WTC11 (cell line): ENCODE data around the gene ARHGAP30. TPM values are rescaled to one million over a fixed set of nuclear protein-coding genes. Genes with fewer than 3 reads are reported as not detected.

Experiments
- ATF1 ChIP-seq: sonication (generic); formaldehyde crosslinking; IDR thresholded peaks from 2 replicates; pipeline ENCODE4 v1.8.1; 2023; ENCODE audit warnings: mild to moderate bottlenecking, moderate library complexity, missing genetic modification reagents
- CREB1 ChIP-seq: sonication (generic); formaldehyde crosslinking; IDR thresholded peaks from 2 replicates; pipeline ENCODE4 v1.8.0; 2023; ENCODE audit warnings: mild to moderate bottlenecking, missing genetic modification reagents
- CREM ChIP-seq: sonication (generic); formaldehyde crosslinking; IDR thresholded peaks from 2 replicates; pipeline ENCODE4 v1.8.1; 2022; ENCODE audit warnings: mild to moderate bottlenecking, missing genetic modification reagents, moderate library complexity
- EMX1 ChIP-seq: fragments of 250-450 bp; sonication (Bioruptor Pico); IDR thresholded peaks from 2 replicates; pipeline ENCODE4 v1.8.0; 2021; ENCODE audit warnings: mild to moderate bottlenecking
- FOXK1 ChIP-seq: sonication (generic); formaldehyde crosslinking; IDR thresholded peaks from 2 replicates; pipeline ENCODE4 v1.8.0; 2022; ENCODE audit warnings: mild to moderate bottlenecking, moderate library complexity, missing genetic modification reagents
- HMGA2 ChIP-seq: fragments of 250-450 bp; sonication (Bioruptor Pico); IDR thresholded peaks from 2 replicates; pipeline ENCODE4 v1.4.0; 2021; ENCODE audit warnings: mild to moderate bottlenecking, moderate library complexity
- NFE2L1 ChIP-seq: sonication (generic); formaldehyde crosslinking; IDR thresholded peaks from 2 replicates; pipeline ENCODE4 v1.8.1; 2023; ENCODE audit warnings: missing genetic modification reagents
- NR2C2 ChIP-seq: sonication (generic); formaldehyde crosslinking; IDR thresholded peaks from 2 replicates; pipeline ENCODE4 v1.8.0; 2022; ENCODE audit warnings: mild to moderate bottlenecking, missing genetic modification reagents
- NR3C1 ChIP-seq: sonication (generic); formaldehyde crosslinking; conservative IDR thresholded peaks from 2 replicates; pipeline ENCODE4 v1.8.1; 2023; ENCODE audit warnings: low read depth, mild to moderate bottlenecking, missing genetic modification reagents
- SMAD3 ChIP-seq: sonication (generic); formaldehyde crosslinking; IDR thresholded peaks from 2 replicates; pipeline ENCODE4 v1.8.0; 2022; ENCODE audit warnings: missing genetic modification reagents, mild to moderate bottlenecking, borderline replicate concordance
- TEAD1 ChIP-seq: sonication (generic); formaldehyde crosslinking; IDR thresholded peaks from 2 replicates; pipeline ENCODE4 v1.8.0; 2022; ENCODE audit warnings: mild to moderate bottlenecking, missing genetic modification reagents
- TEAD4 ChIP-seq: sonication (generic); formaldehyde crosslinking; IDR thresholded peaks from 2 replicates; pipeline ENCODE4 v1.8.0; 2022; ENCODE audit warnings: mild to moderate bottlenecking, missing genetic modification reagents
- TP53 ChIP-seq: sonication (generic); formaldehyde crosslinking; IDR thresholded peaks from 2 replicates; pipeline ENCODE4 v1.8.1; 2023; ENCODE audit warnings: mild to moderate bottlenecking, missing genetic modification reagents
- ZNF138 ChIP-seq: sonication (generic); formaldehyde crosslinking; conservative IDR thresholded peaks from 2 replicates; pipeline ENCODE4 v1.8.1; 2022; ENCODE audit warnings: mild to moderate bottlenecking, moderate library complexity, missing genetic modification reagents
- ZNF396 ChIP-seq: fragments of 250-450 bp; sonication (Bioruptor Pico); IDR thresholded peaks from 2 replicates; pipeline ENCODE4 v1.8.0; 2021; ENCODE audit warnings: mild to moderate bottlenecking, moderate library complexity, borderline replicate concordance
- ZNF423 ChIP-seq: fragments of 250-450 bp; sonication (Bioruptor Pico); IDR thresholded peaks from 2 replicates; pipeline ENCODE4 v2.1.2; 2022; ENCODE audit warnings: mild to moderate bottlenecking, moderate library complexity
- total RNA-seq: library from RNA; stranded (reverse); gene quantifications from 3 replicates; pipeline ENCODE4 v1.2.3, GENCODE V29; 2021
- TF ChIP-seq, protein P1 (sequence below): sonication (generic); formaldehyde crosslinking; IDR thresholded peaks from 2 replicates; pipeline ENCODE4 v1.8.1; 2023; ENCODE audit warnings: mild to moderate bottlenecking, moderate library complexity, missing genetic modification reagents
- TF ChIP-seq, protein P2 (sequence below): sonication (generic); formaldehyde crosslinking; conservative IDR thresholded peaks from 2 replicates; pipeline ENCODE4 v1.8.1; 2023; ENCODE audit warnings: mild to moderate bottlenecking, low read depth, missing genetic modification reagents, moderate library complexity
- TF ChIP-seq, protein P3 (sequence below): sonication (generic); formaldehyde crosslinking; IDR thresholded peaks from 2 replicates; pipeline ENCODE4 v1.8.1; 2023; ENCODE audit warnings: mild to moderate bottlenecking, missing genetic modification reagents, borderline replicate concordance
- TF ChIP-seq, protein P4 (sequence below): fragments of 250-450 bp; sonication (Bioruptor Pico); IDR thresholded peaks from 2 replicates; pipeline ENCODE4 v2.1.2; 2022; ENCODE audit warnings: mild to moderate bottlenecking, moderate library complexity
- TF ChIP-seq, protein P5 (sequence below): sonication (generic); formaldehyde crosslinking; IDR thresholded peaks from 2 replicates; pipeline ENCODE4 v1.8.1; 2022; ENCODE audit warnings: low read depth, missing genetic modification reagents, borderline replicate concordance
- TF ChIP-seq, protein P6 (sequence below): sonication (generic); formaldehyde crosslinking; IDR thresholded peaks from 2 replicates; pipeline ENCODE4 v1.8.0; 2022; ENCODE audit warnings: missing genetic modification reagents

Gene ARHGAP30
- total RNA-seq, 1 experiment from 2014 or later = 0.52 TPM

DNA sequence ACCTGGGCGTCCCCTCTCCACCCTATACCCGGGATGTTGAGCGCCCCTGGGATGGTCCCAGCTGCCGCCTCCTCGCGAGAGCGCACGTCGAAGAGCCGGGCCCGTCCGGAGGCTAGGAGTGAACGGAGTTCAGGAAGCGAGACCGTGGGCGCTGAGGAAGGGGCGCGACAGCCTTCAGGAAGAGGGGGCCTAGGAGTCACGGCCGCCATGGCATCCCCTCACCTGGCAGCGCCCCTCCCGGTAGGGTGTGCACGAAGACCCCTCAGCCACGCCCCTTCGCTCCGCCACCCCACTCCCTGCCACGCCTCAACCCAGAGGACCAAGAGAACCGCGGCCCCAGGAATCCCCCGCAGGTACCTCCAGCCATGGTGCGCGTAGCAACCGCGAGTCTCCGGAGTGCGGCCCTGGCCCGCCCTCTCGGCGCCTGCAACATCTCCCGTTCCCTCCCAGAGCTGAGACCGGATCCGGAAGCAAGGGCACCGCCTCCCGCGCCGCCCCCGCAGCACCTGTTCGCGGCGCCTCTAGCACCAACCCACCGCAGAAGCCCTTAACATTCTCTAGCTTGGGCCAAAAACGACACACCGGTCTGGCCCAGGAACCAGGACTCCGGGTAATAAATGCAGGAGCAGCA is 31.1 kb downstream of the ARHGAP30 start, which contains the start of gene TSTD1 (continued):
- TF ChIP-seq, protein P1, sequence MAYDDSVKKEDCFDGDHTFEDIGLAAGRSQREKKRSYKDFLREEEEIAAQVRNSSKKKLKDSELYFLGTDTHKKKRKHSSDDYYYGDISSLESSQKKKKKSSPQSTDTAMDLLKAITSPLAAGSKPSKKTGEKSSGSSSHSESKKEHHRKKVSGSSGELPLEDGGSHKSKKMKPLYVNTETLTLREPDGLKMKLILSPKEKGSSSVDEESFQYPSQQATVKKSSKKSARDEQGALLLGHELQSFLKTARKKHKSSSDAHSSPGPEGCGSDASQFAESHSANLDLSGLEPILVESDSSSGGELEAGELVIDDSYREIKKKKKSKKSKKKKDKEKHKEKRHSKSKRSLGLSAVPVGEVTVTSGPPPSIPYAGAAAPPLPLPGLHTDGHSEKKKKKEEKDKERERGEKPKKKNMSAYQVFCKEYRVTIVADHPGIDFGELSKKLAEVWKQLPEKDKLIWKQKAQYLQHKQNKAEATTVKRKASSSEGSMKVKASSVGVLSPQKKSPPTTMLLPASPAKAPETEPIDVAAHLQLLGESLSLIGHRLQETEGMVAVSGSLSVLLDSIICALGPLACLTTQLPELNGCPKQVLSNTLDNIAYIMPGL (CRISPR knock-in tag) = peak; percentile 88
- TF ChIP-seq TEAD1 (CRISPR knock-in tag) = peak; percentile 75
- TF ChIP-seq, protein P2, sequence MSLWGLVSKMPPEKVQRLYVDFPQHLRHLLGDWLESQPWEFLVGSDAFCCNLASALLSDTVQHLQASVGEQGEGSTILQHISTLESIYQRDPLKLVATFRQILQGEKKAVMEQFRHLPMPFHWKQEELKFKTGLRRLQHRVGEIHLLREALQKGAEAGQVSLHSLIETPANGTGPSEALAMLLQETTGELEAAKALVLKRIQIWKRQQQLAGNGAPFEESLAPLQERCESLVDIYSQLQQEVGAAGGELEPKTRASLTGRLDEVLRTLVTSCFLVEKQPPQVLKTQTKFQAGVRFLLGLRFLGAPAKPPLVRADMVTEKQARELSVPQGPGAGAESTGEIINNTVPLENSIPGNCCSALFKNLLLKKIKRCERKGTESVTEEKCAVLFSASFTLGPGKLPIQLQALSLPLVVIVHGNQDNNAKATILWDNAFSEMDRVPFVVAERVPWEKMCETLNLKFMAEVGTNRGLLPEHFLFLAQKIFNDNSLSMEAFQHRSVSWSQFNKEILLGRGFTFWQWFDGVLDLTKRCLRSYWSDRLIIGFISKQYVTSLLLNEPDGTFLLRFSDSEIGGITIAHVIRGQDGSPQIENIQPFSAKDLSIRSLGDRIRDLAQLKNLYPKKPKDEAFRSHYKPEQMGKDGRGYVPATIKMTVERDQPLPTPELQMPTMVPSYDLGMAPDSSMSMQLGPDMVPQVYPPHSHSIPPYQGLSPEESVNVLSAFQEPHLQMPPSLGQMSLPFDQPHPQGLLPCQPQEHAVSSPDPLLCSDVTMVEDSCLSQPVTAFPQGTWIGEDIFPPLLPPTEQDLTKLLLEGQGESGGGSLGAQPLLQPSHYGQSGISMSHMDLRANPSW (CRISPR knock-in tag) = no peak
- TF ChIP-seq, protein P3, sequence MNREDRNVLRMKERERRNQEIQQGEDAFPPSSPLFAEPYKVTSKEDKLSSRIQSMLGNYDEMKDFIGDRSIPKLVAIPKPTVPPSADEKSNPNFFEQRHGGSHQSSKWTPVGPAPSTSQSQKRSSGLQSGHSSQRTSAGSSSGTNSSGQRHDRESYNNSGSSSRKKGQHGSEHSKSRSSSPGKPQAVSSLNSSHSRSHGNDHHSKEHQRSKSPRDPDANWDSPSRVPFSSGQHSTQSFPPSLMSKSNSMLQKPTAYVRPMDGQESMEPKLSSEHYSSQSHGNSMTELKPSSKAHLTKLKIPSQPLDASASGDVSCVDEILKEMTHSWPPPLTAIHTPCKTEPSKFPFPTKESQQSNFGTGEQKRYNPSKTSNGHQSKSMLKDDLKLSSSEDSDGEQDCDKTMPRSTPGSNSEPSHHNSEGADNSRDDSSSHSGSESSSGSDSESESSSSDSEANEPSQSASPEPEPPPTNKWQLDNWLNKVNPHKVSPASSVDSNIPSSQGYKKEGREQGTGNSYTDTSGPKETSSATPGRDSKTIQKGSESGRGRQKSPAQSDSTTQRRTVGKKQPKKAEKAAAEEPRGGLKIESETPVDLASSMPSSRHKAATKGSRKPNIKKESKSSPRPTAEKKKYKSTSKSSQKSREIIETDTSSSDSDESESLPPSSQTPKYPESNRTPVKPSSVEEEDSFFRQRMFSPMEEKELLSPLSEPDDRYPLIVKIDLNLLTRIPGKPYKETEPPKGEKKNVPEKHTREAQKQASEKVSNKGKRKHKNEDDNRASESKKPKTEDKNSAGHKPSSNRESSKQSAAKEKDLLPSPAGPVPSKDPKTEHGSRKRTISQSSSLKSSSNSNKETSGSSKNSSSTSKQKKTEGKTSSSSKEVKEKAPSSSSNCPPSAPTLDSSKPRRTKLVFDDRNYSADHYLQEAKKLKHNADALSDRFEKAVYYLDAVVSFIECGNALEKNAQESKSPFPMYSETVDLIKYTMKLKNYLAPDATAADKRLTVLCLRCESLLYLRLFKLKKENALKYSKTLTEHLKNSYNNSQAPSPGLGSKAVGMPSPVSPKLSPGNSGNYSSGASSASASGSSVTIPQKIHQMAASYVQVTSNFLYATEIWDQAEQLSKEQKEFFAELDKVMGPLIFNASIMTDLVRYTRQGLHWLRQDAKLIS (CRISPR knock-in tag) = 0 out of 2 replicates have a peak, but pooled peaks have one; percentile 45
- TF ChIP-seq CREB1 (CRISPR knock-in tag) = 0 out of 2 replicates have a peak, but pooled peaks have one; percentile 54
- TF ChIP-seq SMAD3 (CRISPR knock-in tag) = no peak
- TF ChIP-seq EMX1 (CRISPR knock-in tag) = 0 out of 2 replicates have a peak, but pooled peaks have one; percentile 55
- TF ChIP-seq, protein P4, sequence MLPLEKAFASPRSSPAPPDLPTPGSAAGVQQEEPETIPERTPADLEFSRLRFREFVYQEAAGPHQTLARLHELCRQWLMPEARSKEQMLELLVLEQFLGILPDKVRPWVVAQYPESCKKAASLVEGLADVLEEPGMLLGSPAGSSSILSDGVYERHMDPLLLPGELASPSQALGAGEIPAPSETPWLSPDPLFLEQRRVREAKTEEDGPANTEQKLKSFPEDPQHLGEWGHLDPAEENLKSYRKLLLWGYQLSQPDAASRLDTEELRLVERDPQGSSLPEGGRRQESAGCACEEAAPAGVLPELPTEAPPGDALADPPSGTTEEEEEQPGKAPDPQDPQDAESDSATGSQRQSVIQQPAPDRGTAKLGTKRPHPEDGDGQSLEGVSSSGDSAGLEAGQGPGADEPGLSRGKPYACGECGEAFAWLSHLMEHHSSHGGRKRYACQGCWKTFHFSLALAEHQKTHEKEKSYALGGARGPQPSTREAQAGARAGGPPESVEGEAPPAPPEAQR (CRISPR knock-in tag) = no peak
- TF ChIP-seq HMGA2 (CRISPR knock-in tag) = no peak
- no peak for TF ChIP-seq ATF1 (CRISPR knock-in tag)
- no peak; the same call in 1 of the 2 replicates for TF ChIP-seq CREM (CRISPR knock-in tag)
- TF ChIP-seq NFE2L1 (CRISPR knock-in tag) = 0 out of 2 replicates have a peak, but pooled peaks have one; percentile 9
- TF ChIP-seq ZNF396 (CRISPR knock-in tag) = no peak
- no peak for TF ChIP-seq ZNF423 (CRISPR knock-in tag)
- TF ChIP-seq, protein P5, sequence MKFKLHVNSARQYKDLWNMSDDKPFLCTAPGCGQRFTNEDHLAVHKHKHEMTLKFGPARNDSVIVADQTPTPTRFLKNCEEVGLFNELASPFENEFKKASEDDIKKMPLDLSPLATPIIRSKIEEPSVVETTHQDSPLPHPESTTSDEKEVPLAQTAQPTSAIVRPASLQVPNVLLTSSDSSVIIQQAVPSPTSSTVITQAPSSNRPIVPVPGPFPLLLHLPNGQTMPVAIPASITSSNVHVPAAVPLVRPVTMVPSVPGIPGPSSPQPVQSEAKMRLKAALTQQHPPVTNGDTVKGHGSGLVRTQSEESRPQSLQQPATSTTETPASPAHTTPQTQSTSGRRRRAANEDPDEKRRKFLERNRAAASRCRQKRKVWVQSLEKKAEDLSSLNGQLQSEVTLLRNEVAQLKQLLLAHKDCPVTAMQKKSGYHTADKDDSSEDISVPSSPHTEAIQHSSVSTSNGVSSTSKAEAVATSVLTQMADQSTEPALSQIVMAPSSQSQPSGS = no peak
- TF ChIP-seq FOXK1 (CRISPR knock-in tag) = peak; percentile 69; the same call in 1 of the 2 replicates
- no peak for TF ChIP-seq NR2C2
- TF ChIP-seq TEAD4 = peak; percentile 55; the same call in 1 of the 2 replicates
- TF ChIP-seq TP53 (CRISPR knock-in tag) = no peak; the same call in 1 of the 2 replicates
- no peak; the same call in 1 of the 2 replicates for TF ChIP-seq ZNF138 (CRISPR knock-in tag)
- TF ChIP-seq, protein P6, sequence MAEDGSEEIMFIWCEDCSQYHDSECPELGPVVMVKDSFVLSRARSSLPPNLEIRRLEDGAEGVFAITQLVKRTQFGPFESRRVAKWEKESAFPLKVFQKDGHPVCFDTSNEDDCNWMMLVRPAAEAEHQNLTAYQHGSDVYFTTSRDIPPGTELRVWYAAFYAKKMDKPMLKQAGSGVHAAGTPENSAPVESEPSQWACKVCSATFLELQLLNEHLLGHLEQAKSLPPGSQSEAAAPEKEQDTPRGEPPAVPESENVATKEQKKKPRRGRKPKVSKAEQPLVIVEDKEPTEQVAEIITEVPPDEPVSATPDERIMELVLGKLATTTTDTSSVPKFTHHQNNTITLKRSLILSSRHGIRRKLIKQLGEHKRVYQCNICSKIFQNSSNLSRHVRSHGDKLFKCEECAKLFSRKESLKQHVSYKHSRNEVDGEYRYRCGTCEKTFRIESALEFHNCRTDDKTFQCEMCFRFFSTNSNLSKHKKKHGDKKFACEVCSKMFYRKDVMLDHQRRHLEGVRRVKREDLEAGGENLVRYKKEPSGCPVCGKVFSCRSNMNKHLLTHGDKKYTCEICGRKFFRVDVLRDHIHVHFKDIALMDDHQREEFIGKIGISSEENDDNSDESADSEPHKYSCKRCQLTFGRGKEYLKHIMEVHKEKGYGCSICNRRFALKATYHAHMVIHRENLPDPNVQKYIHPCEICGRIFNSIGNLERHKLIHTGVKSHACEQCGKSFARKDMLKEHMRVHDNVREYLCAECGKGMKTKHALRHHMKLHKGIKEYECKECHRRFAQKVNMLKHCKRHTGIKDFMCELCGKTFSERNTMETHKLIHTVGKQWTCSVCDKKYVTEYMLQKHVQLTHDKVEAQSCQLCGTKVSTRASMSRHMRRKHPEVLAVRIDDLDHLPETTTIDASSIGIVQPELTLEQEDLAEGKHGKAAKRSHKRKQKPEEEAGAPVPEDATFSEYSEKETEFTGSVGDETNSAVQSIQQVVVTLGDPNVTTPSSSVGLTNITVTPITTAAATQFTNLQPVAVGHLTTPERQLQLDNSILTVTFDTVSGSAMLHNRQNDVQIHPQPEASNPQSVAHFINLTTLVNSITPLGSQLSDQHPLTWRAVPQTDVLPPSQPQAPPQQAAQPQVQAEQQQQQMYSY (CRISPR knock-in tag) = no peak
- peak; percentile 87; the same call in 1 of the 2 replicates for TF ChIP-seq NR3C1
